SK-N-SH (cell line): Measurements from ENCODE around the gene XXYLT1.

Experiments
- CTCF ChIP-seq: fragments of 200-600 bp; sonication (generic); IDR thresholded peaks from 2 replicates; pipeline ENCODE4 v1.6.1; 2017; ENCODE audit warnings: antibody characterized with exemption, mild to moderate bottlenecking, moderate library complexity
- POLR2AphosphoS5 ChIP-seq: IDR thresholded peaks from 2 replicates; pipeline ENCODE4 v1.6.1; 2012; ENCODE audit warnings: low read depth, low read length

DNA sequence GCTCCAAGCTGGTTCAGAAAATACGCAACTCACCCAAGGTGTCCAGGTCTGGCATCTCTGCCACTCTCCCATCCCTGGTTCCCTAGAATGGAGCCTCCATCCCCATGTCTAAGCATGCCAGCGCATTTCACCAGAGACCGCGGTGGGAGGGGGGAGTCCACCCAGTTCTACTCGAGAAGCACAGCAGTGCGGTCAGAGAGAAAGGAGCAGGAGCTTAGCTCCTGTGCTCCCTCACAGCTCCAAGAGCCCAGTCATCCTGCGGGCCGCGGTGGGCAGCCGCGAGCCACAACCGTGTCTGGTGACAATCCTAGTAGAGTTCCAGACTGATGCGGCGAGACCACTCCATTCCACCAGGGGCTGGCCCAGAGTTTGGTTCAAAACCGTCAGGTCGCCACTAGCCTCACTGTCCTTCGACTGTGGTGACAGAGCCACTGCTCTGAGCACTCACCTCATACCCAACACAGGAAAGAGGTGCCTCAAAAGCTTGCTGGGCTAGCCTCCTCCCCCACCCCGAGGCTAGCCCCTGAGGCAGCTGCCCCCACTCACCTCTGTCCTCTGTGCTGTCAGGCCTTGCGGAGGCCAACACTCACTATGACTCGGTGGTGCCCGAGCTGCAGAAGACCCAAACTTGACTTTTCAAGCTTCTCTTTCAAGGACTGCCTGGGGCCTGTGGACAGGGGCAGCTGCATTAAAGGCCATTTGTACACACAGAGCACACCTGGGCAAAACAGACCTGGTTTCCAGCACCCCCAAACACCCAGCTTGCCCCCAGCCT lies 185.4 kb downstream of the XXYLT1 start:
- TF ChIP-seq CTCF (no peak), POLR2AphosphoS5 (no peak)
